GM19035 (cell line): ENCODE results near the gene NR6A1.

ENCODE experiments used
- ATAC-seq: cut with Tn5 transposase; IDR thresholded peaks from one replicate; pipeline ENCODE4 v1.9.1; 2021; ENCODE audit not compliant: unreplicated experiment

NR6A1 gene

GRCh38 chr9:124506931-124507879 is 263.9 kb downstream of the NR6A1 start, which contains the start of gene NR5A1:
Gene NR5A1 (minus strand): TSS chr9:124507399. CDS start chr9:124503395, 4,004 bp downstream.
- no peak for ATAC-seq

GRCh38 chr9:124506433-124506832 is 264.7 kb downstream of the NR6A1 start:
- no peak for ATAC-seq

GRCh38 chr9:124505901-124506346 is 265.2 kb downstream of the NR6A1 start:
- ATAC-seq: no peak

- no peak for ATAC-seq
Measured at GRCh38 chr9:124505006-124505900, 265.9 kb downstream of the NR6A1 start.

- ATAC-seq: no peak
Measured at GRCh38 chr9:124504530-124505005, 266.5 kb downstream of the NR6A1 start.

- no peak for ATAC-seq
Measured at GRCh38 chr9:124503713-124504529, 267.2 kb downstream of the NR6A1 start.

- ATAC-seq: no peak
Measured at GRCh38 chr9:124502711-124503702, 268.1 kb downstream of the NR6A1 start.

- ATAC-seq: no peak
Measured at GRCh38 chr9:124501771-124502320, 269.3 kb downstream of the NR6A1 start.

- ATAC-seq: no peak
Measured at GRCh38 chr9:124500796-124501611, 270.1 kb downstream of the NR6A1 start.

GRCh38 chr9:124500028-124500795 is 270.9 kb downstream of the NR6A1 start:
- ATAC-seq: no peak

- ATAC-seq: no peak
Measured at GRCh38 chr9:124499216-124499615, 271.9 kb downstream of the NR6A1 start.

GRCh38 chr9:124498499-124499146 is 272.5 kb downstream of the NR6A1 start:
- ATAC-seq: no peak

- ATAC-seq: no peak
Measured at GRCh38 chr9:124498040-124498439, 273.1 kb downstream of the NR6A1 start.

- no peak for ATAC-seq
Measured at GRCh38 chr9:124497441-124497840, 273.7 kb downstream of the NR6A1 start.

- no peak for ATAC-seq
Measured at GRCh38 chr9:124496463-124496862, 274.6 kb downstream of the NR6A1 start.

- ATAC-seq: no peak
Measured at GRCh38 chr9:124496075-124496449, 275.0 kb downstream of the NR6A1 start.
